Panc1 (cell line): ENCODE data around the gene CREB3. TPM values are rescaled to one million over a fixed set of nuclear protein-coding genes. Genes with fewer than 3 reads are reported as not detected.
A peak's percentile ranks its signal among the peaks of the same experiment; 100 is the strongest.

Experiments
- ATAC-seq: fragments of 200-7000 bp; cut with Tn5 transposase; 2 replicates; pipeline ENCODE4 v1.9.1; 2020; ENCODE audit warnings: mild to moderate bottlenecking, moderate library complexity
- BruUV-seq: library from RNA; stranded (reverse); fragments of 400-500 nt; replicated peaks from 2 replicates; lab custom pipeline; 2021; lab: Mats Ljungman, UMichigan
- CTCF ChIA-PET: fragments of 300-600 bp; sonication (Branson Sonifier 250); formaldehyde crosslinking; loops from one replicate; lab custom pipeline; 2022; ENCODE audit warnings: antibody characterized with exemption; lab: Charles Lee
- POLR2A ChIA-PET: fragments of 300-600 bp; sonication (Branson Sonifier 250); formaldehyde crosslinking; loops from one replicate; lab custom pipeline; 2022; ENCODE audit warnings: antibody characterized with exemption; lab: Charles Lee
- DNase-seq: peaks from one replicate; pipeline ENCODE4 v3.0.0-alpha.2; 2010; ENCODE audit warnings: low read depth, low spot score
- H3K27ac ChIP-seq: 2 replicates; pipeline ENCODE4 v1.5.1; 2011; ENCODE audit warnings: mild to moderate bottlenecking, low read length, inconsistent platforms
- H3K27me3 ChIP-seq: fragments of 200-500 bp; sonication (Bioruptor generic); 2 replicates; pipeline ENCODE4 v1.6.0; 2014; ENCODE audit warnings: low read length, inconsistent platforms; ENCODE audit not compliant: control insufficient read depth, insufficient read depth
- H3K36me3 ChIP-seq: fragments of 200-500 bp; sonication (Bioruptor generic); 2 replicates; pipeline ENCODE4 v1.5.1; 2014; ENCODE audit warnings: inconsistent platforms, mild to moderate bottlenecking, low read length, moderate library complexity; ENCODE audit not compliant: control insufficient read depth, insufficient read depth
- H3K4me1 ChIP-seq: 2 replicates; pipeline ENCODE4 v1.5.1; 2011; ENCODE audit warnings: inconsistent platforms, mild to moderate bottlenecking, low read length, moderate library complexity; ENCODE audit not compliant: control insufficient read depth, insufficient read depth
- H3K4me3 ChIP-seq, 2 experiments: 2 replicates each; pipeline ENCODE4 v1.5.1; 2011 to 2012; ENCODE audit warnings: low read depth in 2 of 2, low read length in 2 of 2, mild to moderate bottlenecking in 2 of 2, inconsistent platforms in 1 of 2, moderate library complexity in 1 of 2
- H3K9me3 ChIP-seq: fragments of 200-500 bp; sonication (Bioruptor generic); 2 replicates; pipeline ENCODE4 v1.5.1; 2014; ENCODE audit warnings: low read depth, mild to moderate bottlenecking, inconsistent platforms, low read length, moderate library complexity; ENCODE audit not compliant: control insufficient read depth, insufficient read depth
- POLR2AphosphoS5 ChIP-seq: IDR thresholded peaks from 2 replicates; pipeline ENCODE4 v1.6.1; 2012; ENCODE audit warnings: mild to moderate bottlenecking, low read depth, low read length, moderate library complexity
- REST ChIP-seq, 2 experiments: IDR thresholded peaks; 2 replicates each; pipeline ENCODE4 v1.6.1; 2011 to 2012; ENCODE audit warnings: low read depth in 2 of 2, control low read depth in 1 of 2, low read length in 1 of 2, mild to moderate bottlenecking in 1 of 2, moderate library complexity in 1 of 2; ENCODE audit not compliant: insufficient read depth in 1 of 2
- SIN3A ChIP-seq: IDR thresholded peaks from 2 replicates; pipeline ENCODE4 v1.6.1; 2012; ENCODE audit warnings: low read depth, mild to moderate bottlenecking, low read length, moderate library complexity, borderline replicate concordance; ENCODE audit not compliant: insufficient read depth
- TCF7L2 ChIP-seq: IDR thresholded peaks from 2 replicates; pipeline ENCODE4 v1.6.1; 2011; ENCODE audit warnings: mild to moderate bottlenecking, low read depth, low read length, inconsistent platforms
- in situ Hi-C: cut with HindIII; loops from 2 replicates; pipeline ENCODE4 v1.10.0; 2016; ENCODE audit warnings: low sequenced_read_pairs, low pct_unique_long_range_greater_than_20kb
- intact Hi-C: fragments of 100-400 bp; cut with micrococcal nuclease; formaldehyde crosslinking; loops from one replicate; pipeline ENCODE4 v1.10.0; 2022; ENCODE audit not compliant: unreplicated experiment
- total RNA-seq: library from RNA; stranded (reverse); gene quantifications from one replicate; pipeline ENCODE4 v1.2.1, GENCODE V29; 2021; ENCODE audit not compliant: unreplicated experiment
- TF ChIP-seq, protein P1 (sequence below): fragments of 450-650 bp; IDR thresholded peaks from 2 replicates; pipeline ENCODE4 v1.5.1; 2017; ENCODE audit warnings: mild to moderate bottlenecking

The CREB3 gene
- total RNA-seq, 1 experiment from 2014 or later = 67.0 TPM

DNA sequence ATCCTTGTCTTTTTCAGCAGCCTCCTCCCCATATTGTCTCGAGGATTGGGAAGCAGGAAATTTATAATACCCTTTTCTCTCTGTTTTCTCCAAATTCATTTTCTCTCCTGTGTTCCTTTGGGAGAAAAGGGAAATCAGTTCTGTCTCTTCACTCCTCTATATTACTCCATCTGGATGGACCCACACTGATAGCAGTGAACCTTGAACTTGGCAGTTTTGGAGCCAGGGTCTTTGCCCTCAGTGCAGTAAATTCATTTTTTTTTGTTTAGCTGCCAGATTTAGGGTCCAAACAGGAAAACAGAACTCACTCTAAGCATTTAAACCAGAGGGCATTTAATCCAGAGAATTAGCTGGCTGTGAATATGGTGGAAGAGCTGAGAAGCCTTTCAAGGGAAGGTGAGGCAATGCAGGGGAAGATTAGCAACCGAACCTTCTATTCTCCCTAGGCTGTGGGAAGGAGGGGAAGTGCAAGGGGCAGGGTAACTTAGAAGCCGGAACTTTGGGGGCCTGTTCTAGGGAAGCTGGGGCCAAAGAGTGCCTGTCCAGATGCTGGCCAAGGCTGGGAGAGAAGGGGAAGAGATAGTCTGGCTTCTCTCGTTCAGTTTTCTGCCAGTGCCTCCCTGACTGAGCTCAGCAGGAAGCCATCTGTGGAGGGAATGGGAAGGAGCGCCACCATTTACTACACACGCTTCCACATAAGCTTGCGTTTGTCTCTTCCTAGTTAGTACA is 42.6 kb downstream of the CREB3 start:
- CTCF ChIA-PET = no interaction called here
- POLR2A ChIA-PET = no interaction called here
- Histone ChIP-seq H3K36me3 (no peaks in the 10 kb centered on the region), H3K4me1 (peaks cover 8% of the 10 kb centered on the region), H3K9me3 (no peaks in the 10 kb centered on the region), H3K27me3 (no peaks in the 10 kb centered on the region), H3K27ac (no peak overlapping the region), H3K4me3 (no peak overlapping the region)
- TF ChIP-seq POLR2AphosphoS5 = no peak
- TF ChIP-seq, protein P1, sequence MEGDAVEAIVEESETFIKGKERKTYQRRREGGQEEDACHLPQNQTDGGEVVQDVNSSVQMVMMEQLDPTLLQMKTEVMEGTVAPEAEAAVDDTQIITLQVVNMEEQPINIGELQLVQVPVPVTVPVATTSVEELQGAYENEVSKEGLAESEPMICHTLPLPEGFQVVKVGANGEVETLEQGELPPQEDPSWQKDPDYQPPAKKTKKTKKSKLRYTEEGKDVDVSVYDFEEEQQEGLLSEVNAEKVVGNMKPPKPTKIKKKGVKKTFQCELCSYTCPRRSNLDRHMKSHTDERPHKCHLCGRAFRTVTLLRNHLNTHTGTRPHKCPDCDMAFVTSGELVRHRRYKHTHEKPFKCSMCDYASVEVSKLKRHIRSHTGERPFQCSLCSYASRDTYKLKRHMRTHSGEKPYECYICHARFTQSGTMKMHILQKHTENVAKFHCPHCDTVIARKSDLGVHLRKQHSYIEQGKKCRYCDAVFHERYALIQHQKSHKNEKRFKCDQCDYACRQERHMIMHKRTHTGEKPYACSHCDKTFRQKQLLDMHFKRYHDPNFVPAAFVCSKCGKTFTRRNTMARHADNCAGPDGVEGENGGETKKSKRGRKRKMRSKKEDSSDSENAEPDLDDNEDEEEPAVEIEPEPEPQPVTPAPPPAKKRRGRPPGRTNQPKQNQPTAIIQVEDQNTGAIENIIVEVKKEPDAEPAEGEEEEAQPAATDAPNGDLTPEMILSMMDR = no peak
- no peak for TF ChIP-seq TCF7L2
- no peak for TF ChIP-seq SIN3A
- TF ChIP-seq REST (IDR thresholded peaks at IDR 0.05; ENCODE audit: insufficient read depth in 1 of 2, low read depth in 2 of 2, low read length in 1 of 2) = no peak
- in situ Hi-C loops = no loop called here
- no TSS peak for BruUV-seq
- intact Hi-C loops = no loop called here
- no peak for DNase-seq
- peak; percentile 28; the same call in 1 of the 2 replicates for ATAC-seq

GRCh38 chr9:35776018-35776417 is 43.6 kb downstream of the CREB3 start:
- no TSS peak for BruUV-seq
- ChIA-PET CTCF (no interaction called here), POLR2A (no interaction called here)
- intact Hi-C loops = no loop called here
- in situ Hi-C loops = no loop called here
- Histone ChIP-seq H3K27me3 (no peaks in the 10 kb centered on the region), H3K4me1 (peaks cover 7% of the 10 kb centered on the region), H3K27ac (no peak overlapping the region), H3K9me3 (no peaks in the 10 kb centered on the region), H3K4me3 (no peak overlapping the region), H3K36me3 (no peaks in the 10 kb centered on the region)
- DNase-seq (no peak), ATAC-seq (no peak)
- TF ChIP-seq TCF7L2 (no peak), REST (IDR thresholded peaks at IDR 0.05; ENCODE audit: insufficient read depth in 1 of 2, low read depth in 2 of 2, low read length in 1 of 2) (no peak), SIN3A (no peak)
- TF ChIP-seq, protein P1 = no peak
